HG02973 (cell line): ENCODE measurements around the gene PPHLN1.
"Not testable (repeated sequence)": the region's sequence is repeated elsewhere in the genome, so short reads cannot be mapped to it uniquely, and the experiment has no call there.

Experiments
- ATAC-seq: cut with Tn5 transposase; IDR thresholded peaks from one replicate; pipeline ENCODE4 v1.9.1; 2021; ENCODE audit warnings: moderate library complexity; ENCODE audit not compliant: unreplicated experiment

PPHLN1 gene

GRCh38 chr12:42320796-42321195 is 5.2 kb upstream of the PPHLN1 start:
- no peak for ATAC-seq

- no peak for ATAC-seq
Observed at GRCh38 chr12:42322567-42322966, 3.4 kb upstream of the PPHLN1 start.

GRCh38 chr12:42323856-42324255 is 2.1 kb upstream of the PPHLN1 start:
- ATAC-seq, result no peak

- ATAC-seq, result no peak
Observed at GRCh38 chr12:42325326-42325652, 678 bp upstream of the PPHLN1 start.

GRCh38 chr12:42326541-42327226 is 717 bp downstream of the PPHLN1 start:
- peak; percentile 28 for ATAC-seq

GRCh38 chr12:42327227-42327590 is 1.2 kb downstream of the PPHLN1 start:
- ATAC-seq, result no peak

GRCh38 chr12:42330097-42330496 is 4.1 kb downstream of the PPHLN1 start:
- not testable (repeated sequence) for ATAC-seq

- peak; percentile 74 for ATAC-seq
Observed at GRCh38 chr12:42332301-42333285, 6.6 kb downstream of the PPHLN1 start.

GRCh38 chr12:42336286-42336685 is 10.3 kb downstream of the PPHLN1 start:
- ATAC-seq, result no peak

- ATAC-seq, result no peak
Observed at GRCh38 chr12:42338280-42338679, 12.3 kb downstream of the PPHLN1 start.

GRCh38 chr12:42342028-42342427 is 16.1 kb downstream of the PPHLN1 start:
- ATAC-seq, result no peak

- ATAC-seq, result no peak
Observed at GRCh38 chr12:42343721-42344120, 17.8 kb downstream of the PPHLN1 start.

- ATAC-seq, result no peak
Observed at GRCh38 chr12:42346403-42347002, 20.5 kb downstream of the PPHLN1 start.

GRCh38 chr12:42349119-42350020 is 23.4 kb downstream of the PPHLN1 start:
- ATAC-seq, result not testable (repeated sequence)

GRCh38 chr12:42350021-42350407 is 24.0 kb downstream of the PPHLN1 start:
- ATAC-seq, result not testable (repeated sequence)

- ATAC-seq, result no peak
Observed at GRCh38 chr12:42356344-42356743, 30.4 kb downstream of the PPHLN1 start.

GRCh38 chr12:42360747-42361403 is 34.9 kb downstream of the PPHLN1 start:
- peak; percentile 75 for ATAC-seq

- ATAC-seq, result no peak
Observed at GRCh38 chr12:42361909-42362646, 36.1 kb downstream of the PPHLN1 start.

- ATAC-seq, result no peak
Observed at GRCh38 chr12:42362647-42363260, 36.8 kb downstream of the PPHLN1 start.
